Activated CD4-positive, alpha-beta T cell treated with anti-CD3 and anti-CD28 coated beads, Interleukin-2, Interleukin-6, amounts not matched to agents 100 ng/mL and 50 ng/mL, durations not matched to agents 16 hours and 8 hours (primary cell): ENCODE data around the gene HMGN3.

ENCODE experiments used
- DNase-seq: peaks from one replicate; pipeline ENCODE4 v3.0.0-alpha.2; 2020

HMGN3 gene

GRCh38 chr6:79231666-79232065 lies 2.8 kb downstream of the HMGN3 start:
- DNase-seq, result no peak

GRCh38 chr6:79231101-79231500 lies 3.4 kb downstream of the HMGN3 start:
- DNase-seq, result no peak

GRCh38 chr6:79230149-79230548 lies 4.3 kb downstream of the HMGN3 start:
- DNase-seq, result no peak

DNA sequence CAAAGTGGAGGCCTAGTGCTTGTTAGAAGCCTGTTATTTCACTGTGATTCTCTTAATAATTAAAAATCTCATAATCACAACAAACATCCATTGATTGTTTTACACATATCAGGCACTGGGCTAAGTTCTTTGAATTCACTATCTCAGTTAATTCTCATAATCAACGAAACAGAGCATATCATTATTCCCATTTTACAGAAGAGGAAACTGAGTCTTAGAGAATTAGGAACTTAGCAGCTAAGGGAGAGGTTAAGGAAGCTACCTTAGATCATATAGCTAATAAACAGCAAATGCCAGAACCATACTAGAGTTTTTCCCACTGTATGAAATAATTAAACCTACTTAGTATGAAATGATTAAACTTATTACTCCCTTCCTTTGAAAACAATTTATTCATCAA lies 7.0 kb downstream of the HMGN3 start:
- no peak for DNase-seq

GRCh38 chr6:79226660-79227059 lies 7.8 kb downstream of the HMGN3 start:
- DNase-seq, result no peak

- no peak for DNase-seq
Measured at GRCh38 chr6:79225717-79226599, 8.5 kb downstream of the HMGN3 start.

- no peak for DNase-seq
Measured at GRCh38 chr6:79223611-79224404, 10.7 kb downstream of the HMGN3 start.

- DNase-seq, result no peak
Measured at GRCh38 chr6:79215213-79215824, 19.2 kb downstream of the HMGN3 start.

DNA sequence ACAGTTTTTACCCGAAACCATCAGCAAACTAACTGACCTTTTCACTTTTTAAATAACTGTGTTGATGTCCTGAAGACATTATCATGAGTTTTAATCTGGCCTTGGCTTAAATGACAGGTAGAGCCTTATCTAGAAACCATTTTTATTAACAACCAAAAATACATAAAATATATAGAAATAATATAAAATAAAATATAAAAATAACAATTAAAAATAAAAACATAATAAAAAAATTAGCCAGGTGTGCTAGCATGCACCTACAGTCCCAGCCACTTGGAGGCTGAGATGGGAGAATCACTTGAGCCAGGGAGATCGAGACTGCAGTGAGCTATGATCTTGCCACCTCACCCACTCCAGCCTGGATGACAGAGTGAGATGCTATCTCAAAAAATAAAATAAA lies 21.6 kb downstream of the HMGN3 start:
- DNase-seq, result no peak

DNA sequence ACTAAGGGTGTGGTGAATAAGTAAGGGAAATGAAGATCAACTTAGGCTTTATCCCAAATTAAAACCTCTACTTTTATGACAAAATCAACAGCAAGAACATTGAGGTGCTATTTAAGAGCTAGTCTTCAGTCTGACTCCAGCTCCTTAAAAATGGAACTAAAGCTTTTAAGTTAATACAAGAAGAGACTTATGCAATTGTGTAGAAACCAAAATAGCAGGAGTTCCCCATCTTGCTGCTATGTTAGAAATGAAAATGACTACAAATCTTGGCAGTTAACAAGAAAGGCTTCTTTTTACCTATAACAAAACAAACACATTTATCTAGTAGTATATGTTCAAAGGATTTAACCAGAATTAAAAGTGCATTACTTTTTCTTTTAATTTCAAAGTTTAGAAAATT lies 25.7 kb downstream of the HMGN3 start:
- DNase-seq, result no peak

GRCh38 chr6:79203753-79204253 lies 30.7 kb downstream of the HMGN3 start:
- DNase-seq, result no peak

DNA sequence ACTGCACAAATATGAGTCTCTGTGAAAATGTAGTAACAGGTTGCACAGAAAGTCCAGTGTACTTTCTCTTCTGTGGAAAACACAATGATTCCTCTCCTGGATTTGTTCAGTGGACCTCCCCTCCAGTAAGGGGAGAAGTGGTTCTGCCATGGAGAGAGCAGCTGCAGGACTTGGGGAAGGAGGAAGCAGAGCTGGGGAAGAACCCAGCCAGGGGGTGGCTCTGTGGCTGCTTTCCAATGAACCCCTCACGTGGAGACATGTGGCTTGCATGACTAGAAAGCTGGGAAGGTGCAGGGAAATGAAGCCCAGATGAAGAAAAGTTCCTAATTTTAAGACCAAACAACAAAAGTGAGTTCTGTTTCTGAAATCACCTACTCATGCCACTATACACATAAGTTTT lies 31.9 kb downstream of the HMGN3 start:
- DNase-seq, result no peak

DNA sequence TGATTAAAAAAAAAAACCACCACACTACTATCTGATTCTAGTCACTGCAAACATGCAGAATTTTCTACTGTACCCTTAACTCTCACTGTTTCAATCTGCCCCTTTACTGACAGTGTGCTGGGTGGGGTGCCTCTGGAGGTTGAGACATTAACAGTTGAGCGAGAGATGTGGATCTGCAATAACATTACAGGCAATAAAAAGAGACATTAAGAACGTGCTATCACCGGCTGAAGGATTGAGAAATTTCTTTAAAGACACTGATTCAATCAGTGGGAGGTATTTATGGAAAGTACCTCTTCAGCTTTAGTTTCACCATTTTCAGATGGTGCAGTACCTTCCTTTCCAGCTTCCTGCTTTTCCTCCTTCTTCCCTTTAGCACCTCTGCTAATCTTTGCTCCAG lies 32.5 kb downstream of the HMGN3 start:
- DNase-seq, result no peak

GRCh38 chr6:79201143-79201542 lies 33.3 kb downstream of the HMGN3 start:
- DNase-seq, result no peak

GRCh38 chr6:79196912-79197311 lies 37.6 kb downstream of the HMGN3 start:
- DNase-seq, result no peak

DNA sequence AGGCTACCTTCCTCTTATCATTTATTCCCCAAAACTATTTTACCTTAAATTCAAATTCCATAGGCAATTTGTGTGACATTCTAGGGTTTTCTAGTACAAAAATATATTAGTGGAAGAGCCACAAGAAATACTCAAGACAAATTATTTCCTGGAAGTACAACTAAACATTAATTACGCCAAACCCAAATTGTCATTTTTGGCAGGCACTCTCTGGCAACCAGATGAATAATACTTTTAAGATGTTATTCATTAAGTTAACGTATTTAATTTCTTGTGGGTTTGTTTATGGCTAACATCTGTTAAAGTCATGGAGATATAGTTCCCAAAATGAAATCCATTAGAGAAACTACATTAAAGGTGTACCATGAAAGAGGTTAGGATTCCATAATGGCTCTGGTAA lies 40.5 kb downstream of the HMGN3 start:
- DNase-seq, result no peak

DNA sequence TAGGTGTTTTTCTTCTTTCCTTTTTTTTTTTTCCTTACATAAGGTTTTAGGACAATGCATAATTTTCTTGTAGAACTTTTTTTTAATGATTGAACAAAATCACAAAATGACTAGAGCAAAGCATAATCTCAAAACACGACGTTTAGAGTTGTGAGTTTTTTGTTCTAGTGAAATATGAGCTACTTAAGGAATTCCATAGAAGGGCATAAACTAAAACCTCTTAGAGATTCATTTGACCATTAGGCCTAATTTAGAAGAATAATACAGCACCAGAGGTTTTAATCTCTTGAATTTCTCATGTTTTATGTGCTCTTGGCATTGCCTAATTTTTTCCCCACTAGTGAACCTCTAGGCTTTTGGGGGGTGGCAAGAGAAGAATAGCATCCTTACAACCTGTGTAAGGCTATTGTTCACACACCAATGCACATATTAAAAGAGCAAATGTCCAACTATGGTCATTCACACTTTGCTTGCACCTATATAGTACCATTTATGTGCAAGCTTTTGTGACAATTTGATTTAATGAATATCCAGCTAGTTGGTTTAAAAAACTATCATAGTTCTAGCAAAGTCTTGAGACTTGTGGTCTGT lies 44.6 kb downstream of the HMGN3 start:
- DNase-seq, result no peak

- DNase-seq, result no peak
Measured at GRCh38 chr6:79188885-79189480, 45.5 kb downstream of the HMGN3 start.

- DNase-seq, result no peak
Measured at GRCh38 chr6:79188107-79188506, 46.4 kb downstream of the HMGN3 start.

GRCh38 chr6:79186564-79186963 lies 47.9 kb downstream of the HMGN3 start:
- DNase-seq, result no peak

GRCh38 chr6:79184641-79185040 lies 49.8 kb downstream of the HMGN3 start:
- DNase-seq, result no peak

GRCh38 chr6:79184086-79184485 lies 50.4 kb downstream of the HMGN3 start:
- no peak for DNase-seq

DNA sequence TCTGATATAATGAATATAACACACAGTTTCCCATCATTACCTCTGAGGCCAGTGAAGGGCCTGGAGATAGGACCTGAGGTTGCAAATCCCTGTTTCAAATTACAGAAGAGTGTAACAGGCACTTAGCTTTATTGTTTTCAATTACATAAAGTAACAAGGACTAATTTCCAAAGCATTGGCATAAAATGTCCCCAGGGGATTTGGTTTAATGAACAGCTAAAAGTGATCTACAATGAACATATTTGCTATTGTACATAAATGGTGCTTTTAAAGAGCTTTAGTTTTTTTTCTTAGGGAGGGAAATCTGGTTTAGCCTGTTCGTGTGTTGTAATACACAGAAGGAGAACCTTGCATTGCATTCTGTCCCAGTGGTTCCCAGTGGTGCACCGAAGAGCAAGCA lies 54.4 kb downstream of the HMGN3 start:
- no peak for DNase-seq
